NCI-H524 treated with DMSO at 0.1 percent for 48 hours (cell line): ENCODE measurements around the gene FGF8.

Experiments used
- DNase-seq: peaks from one replicate; lab custom pipeline; 2025; lab: John Stamatoyannopoulos, UW

The FGF8 gene

GRCh38 chr10:101725296-101726114 is 50.4 kb downstream of the FGF8 start:
- no peak for DNase-seq

- DNase-seq, result no peak
Observed at GRCh38 chr10:101724446-101724845, 51.5 kb downstream of the FGF8 start.

GRCh38 chr10:101723176-101723575 is 52.7 kb downstream of the FGF8 start:
- DNase-seq, result no peak

GRCh38 chr10:101721806-101722205 is 54.1 kb downstream of the FGF8 start:
- no peak for DNase-seq

GRCh38 chr10:101720606-101721230 is 55.2 kb downstream of the FGF8 start:
- no peak for DNase-seq
